ENCODE data around the gene KRT17. TPM values are rescaled to one million over a fixed set of nuclear protein-coding genes. Genes with fewer than 3 reads are reported as not detected.

Gene KRT17
- total and polyA plus RNA-seq, 8 donors = 4.1 to 85.6 (median 6.6) TPM

DNA sequence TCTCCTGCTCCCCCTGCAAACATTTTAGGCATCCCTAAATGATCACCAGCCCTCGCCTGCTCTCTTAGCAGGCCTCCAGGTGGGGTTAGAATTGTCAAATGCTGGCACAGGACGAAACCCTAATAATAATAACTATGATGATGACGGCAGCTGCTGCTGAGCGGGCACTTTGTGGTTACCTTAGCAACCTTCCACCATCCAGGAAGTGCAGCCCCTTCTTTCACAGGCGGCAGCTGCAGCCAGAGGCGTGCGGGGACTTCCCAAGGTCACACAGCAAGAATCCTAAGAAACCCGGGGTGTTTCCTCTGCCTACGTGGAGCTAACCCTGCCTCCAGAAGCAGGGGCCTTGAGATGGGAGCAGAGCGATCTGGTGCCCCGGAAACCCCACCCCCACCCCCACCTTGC lies 41.9 kb upstream of the KRT17 start:
- peak in 2 of 4 donors; percentile 66 to 71 for DNase-seq
- Histone ChIP-seq H3K36me3 (no peaks in the 10 kb centered on the region), H3K4me1 (peaks cover 11 to 42% of the 10 kb centered on the region in 2 donors), H3K27me3 (no peaks in the 10 kb centered on the region), H3K4me3 (peak overlapping the region; percentile 39 to 44), H3K27ac (peak overlapping the region; percentile 81 to 88), H3K9me3 (no peaks in the 10 kb centered on the region)
- TF ChIP-seq, protein P1, sequence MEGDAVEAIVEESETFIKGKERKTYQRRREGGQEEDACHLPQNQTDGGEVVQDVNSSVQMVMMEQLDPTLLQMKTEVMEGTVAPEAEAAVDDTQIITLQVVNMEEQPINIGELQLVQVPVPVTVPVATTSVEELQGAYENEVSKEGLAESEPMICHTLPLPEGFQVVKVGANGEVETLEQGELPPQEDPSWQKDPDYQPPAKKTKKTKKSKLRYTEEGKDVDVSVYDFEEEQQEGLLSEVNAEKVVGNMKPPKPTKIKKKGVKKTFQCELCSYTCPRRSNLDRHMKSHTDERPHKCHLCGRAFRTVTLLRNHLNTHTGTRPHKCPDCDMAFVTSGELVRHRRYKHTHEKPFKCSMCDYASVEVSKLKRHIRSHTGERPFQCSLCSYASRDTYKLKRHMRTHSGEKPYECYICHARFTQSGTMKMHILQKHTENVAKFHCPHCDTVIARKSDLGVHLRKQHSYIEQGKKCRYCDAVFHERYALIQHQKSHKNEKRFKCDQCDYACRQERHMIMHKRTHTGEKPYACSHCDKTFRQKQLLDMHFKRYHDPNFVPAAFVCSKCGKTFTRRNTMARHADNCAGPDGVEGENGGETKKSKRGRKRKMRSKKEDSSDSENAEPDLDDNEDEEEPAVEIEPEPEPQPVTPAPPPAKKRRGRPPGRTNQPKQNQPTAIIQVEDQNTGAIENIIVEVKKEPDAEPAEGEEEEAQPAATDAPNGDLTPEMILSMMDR (IDR thresholded peaks at IDR 0.05) = peak in 1 of 2 donors; percentile 16
- intact Hi-C loops (cut with DNase I) = loop anchor here in 1 of 2 donors (10.0 kb wide), 1 partner anchor 861 kb away; no protein-coding TSS in a partner anchor
- peak; percentile 31 for ATAC-seq

DNA sequence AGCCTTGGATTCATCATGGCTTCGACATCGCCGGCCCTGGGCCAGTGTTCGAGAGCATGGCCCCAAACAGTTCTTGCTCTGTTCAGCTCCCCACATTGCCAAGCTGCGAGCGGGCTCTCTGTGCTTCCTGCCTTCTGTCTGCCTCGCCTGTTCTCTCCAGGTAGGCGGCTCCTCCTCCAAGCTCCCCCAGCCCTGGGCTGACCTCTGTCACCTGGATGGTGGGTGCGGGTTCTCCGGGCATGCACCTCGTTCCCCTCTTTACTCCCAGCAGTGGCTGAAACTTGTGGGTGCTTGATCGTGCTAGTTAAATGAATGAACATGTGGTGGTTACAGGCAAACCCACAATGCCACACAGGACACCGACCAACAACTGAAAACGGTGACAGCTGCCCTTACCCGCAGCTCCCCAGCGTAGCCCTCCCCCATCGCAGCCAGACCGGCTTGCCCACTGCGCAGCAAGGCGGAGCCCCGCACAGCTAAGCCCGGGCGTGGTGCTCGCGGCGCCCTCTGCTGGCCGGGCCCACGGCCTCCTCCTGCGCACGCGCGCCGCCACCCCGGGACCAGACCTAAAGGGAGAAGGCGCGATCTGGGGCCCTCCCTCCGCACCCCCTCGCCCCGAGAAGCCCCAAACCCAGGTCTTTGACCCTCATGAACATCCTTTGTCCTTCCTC lies 41.3 kb upstream of the KRT17 start:
- Histone ChIP-seq H3K4me1 (peaks cover 11 to 42% of the 10 kb centered on the region in 2 donors), H3K27me3 (no peaks in the 10 kb centered on the region), H3K27ac (peak overlapping the region; percentile 81 to 88), H3K36me3 (no peaks in the 10 kb centered on the region), H3K4me3 (peak overlapping the region; percentile 39 to 44), H3K9me3 (no peaks in the 10 kb centered on the region)
- TF ChIP-seq, protein P1 (IDR thresholded peaks at IDR 0.05) = peak; percentile 97
- peak; percentile 92 for ATAC-seq
- intact Hi-C loops (cut with DNase I) = loop anchor here in 1 of 2 donors (10.0 kb wide), 1 partner anchor 861 kb away; no protein-coding TSS in a partner anchor
- peak in 3 of 4 donors; percentile 92 to 99 (median 92) for DNase-seq

GRCh38 chr17:41664587-41665565 lies 40.5 kb upstream of the KRT17 start:
- Histone ChIP-seq H3K36me3 (no peaks in the 10 kb centered on the region), H3K4me1 (peaks cover 11 to 42% of the 10 kb centered on the region in 2 donors), H3K4me3 (peak overlapping the region in 1 of 2 donors; percentile 44), H3K9me3 (no peaks in the 10 kb centered on the region), H3K27ac (no peak overlapping the region), H3K27me3 (no peaks in the 10 kb centered on the region)
- ATAC-seq (no peak), DNase-seq (no peak)
- intact Hi-C loops (cut with DNase I) = loop anchor here in 1 of 2 donors (10.0 kb wide), 1 partner anchor 860 kb away; no protein-coding TSS in a partner anchor
- TF ChIP-seq, protein P1 (IDR thresholded peaks at IDR 0.05) = no peak

DNA sequence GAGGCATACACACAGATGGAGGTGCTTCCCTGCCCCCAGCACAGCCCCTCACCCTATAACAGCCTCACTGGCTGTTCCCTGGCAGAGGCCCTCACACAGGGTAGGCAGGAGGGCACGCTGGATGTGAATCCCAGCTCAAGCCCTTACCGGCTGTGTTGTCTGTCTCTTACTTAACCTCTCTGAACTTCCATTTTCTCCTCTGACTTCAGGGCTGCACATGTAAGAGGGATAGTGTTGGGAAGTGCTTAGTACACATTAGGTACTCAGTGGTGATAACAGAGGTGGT lies 39.7 kb upstream of the KRT17 start:
- no peak overlapping the region for H3K4me3 ChIP-seq
- no peaks in the 10 kb centered on the region for H3K36me3 ChIP-seq
- TF ChIP-seq, protein P1 (IDR thresholded peaks at IDR 0.05) = no peak
- DNase-seq (no peak), ATAC-seq (no peak)
- H3K4me1 ChIP-seq = peaks cover 11 to 42% of the 10 kb centered on the region in 2 donors
- no peaks in the 10 kb centered on the region for H3K9me3 ChIP-seq
- intact Hi-C loops (cut with DNase I) = loop anchor here in 1 of 2 donors (10.0 kb wide), 1 partner anchor 859 kb away; no protein-coding TSS in a partner anchor
- no peaks in the 10 kb centered on the region for H3K27me3 ChIP-seq
- H3K27ac ChIP-seq = no peak overlapping the region
